Inferior parietal cortex (tissue), 1 donor: Measurements from ENCODE around the gene DIDO1.
A peak's percentile ranks its signal among the peaks of the same experiment; 100 is the strongest.

ENCODE experiments used
- DNase-seq: peaks from one replicate; pipeline ENCODE4 v3.0.0-alpha.2; 2016; ENCODE audit errors: extremely low spot score

Gene DIDO1

GRCh38 chr20:62910777-62911497 is 15.4 kb downstream of the DIDO1 start:
- DNase-seq: no peak

GRCh38 chr20:62910217-62910766 is 16.0 kb downstream of the DIDO1 start:
- DNase-seq: no peak

GRCh38 chr20:62908971-62909791 is 17.1 kb downstream of the DIDO1 start:
- DNase-seq: no peak

- DNase-seq: no peak
These were observed 18.7 kb downstream of the DIDO1 start for GRCh38 chr20:62907384-62908317.

- no peak for DNase-seq
These were observed 19.5 kb downstream of the DIDO1 start for GRCh38 chr20:62906647-62907375.

- no peak for DNase-seq
These were observed 20.1 kb downstream of the DIDO1 start for GRCh38 chr20:62906209-62906608.

- no peak for DNase-seq
These were observed 20.7 kb downstream of the DIDO1 start for GRCh38 chr20:62905536-62906117.

GRCh38 chr20:62902926-62903615 is 23.2 kb downstream of the DIDO1 start:
- DNase-seq: no peak

- no peak for DNase-seq
These were observed 24.4 kb downstream of the DIDO1 start for GRCh38 chr20:62901891-62902290.

GRCh38 chr20:62900692-62901584 is 25.4 kb downstream of the DIDO1 start:
- DNase-seq: no peak

GRCh38 chr20:62900052-62900691 is 26.1 kb downstream of the DIDO1 start:
- peak; percentile 73 for DNase-seq

GRCh38 chr20:62899633-62900051 is 26.7 kb downstream of the DIDO1 start:
- DNase-seq: no peak

GRCh38 chr20:62898970-62899632 is 27.2 kb downstream of the DIDO1 start:
- DNase-seq: no peak

GRCh38 chr20:62898093-62898964 is 28.0 kb downstream of the DIDO1 start:
- DNase-seq: no peak

GRCh38 chr20:62897666-62898065 is 28.6 kb downstream of the DIDO1 start:
- DNase-seq: no peak

GRCh38 chr20:62896526-62896925 is 29.8 kb downstream of the DIDO1 start:
- DNase-seq: no peak

GRCh38 chr20:62895539-62895938 is 30.8 kb downstream of the DIDO1 start:
- DNase-seq: no peak
